MG63 (cell line): Measurements from ENCODE around the gene IL27RA. TPM values are rescaled to one million over a fixed set of nuclear protein-coding genes. Genes with fewer than 3 reads are reported as not detected.
A peak's percentile ranks its signal among the peaks of the same experiment; 100 is the strongest.

Experiments
- DNase-seq: peaks from one replicate; pipeline ENCODE4 v3.0.0-alpha.2; 2020
- H3K27me3 ChIP-seq: fragments of 250-450 bp; sonication (Bioruptor Pico); 2 replicates; pipeline ENCODE4 v1.5.1; 2020; ENCODE audit warnings: mild to moderate bottlenecking, moderate library complexity
- H3K36me3 ChIP-seq: fragments of 250-450 bp; sonication (Bioruptor Pico); 2 replicates; pipeline ENCODE4 v1.5.1; 2020; ENCODE audit warnings: mild to moderate bottlenecking, moderate library complexity
- H3K4me3 ChIP-seq: fragments of 250-450 bp; sonication (Bioruptor Pico); 2 replicates; pipeline ENCODE4 v1.5.1; 2020; ENCODE audit warnings: mild to moderate bottlenecking, moderate library complexity
- H3K9me3 ChIP-seq: fragments of 250-450 bp; sonication (Bioruptor Pico); 2 replicates; pipeline ENCODE4 v1.5.1; 2020; ENCODE audit warnings: mild to moderate bottlenecking, moderate library complexity
- total RNA-seq: library from RNA; depleted of rRNA; stranded (reverse); fragments of >200 nt; shearing (Covaris generic); gene quantifications from 2 replicates; pipeline ENCODE4 v1.2.3, GENCODE V29; 2014; ENCODE audit warnings: low replicate concordance

Gene IL27RA
- total RNA-seq, 1 experiment from 2014 or later: 8.4 TPM

- Histone ChIP-seq H3K27me3 (no peaks in the 10 kb centered on the region), H3K36me3 (peaks cover 24% of the 10 kb centered on the region), H3K9me3 (no peaks in the 10 kb centered on the region), H3K4me3 (no peak overlapping the region)
- no peak for DNase-seq
Measured at GRCh38 chr19:14086098-14086497, 54.5 kb downstream of the IL27RA start.

DNA sequence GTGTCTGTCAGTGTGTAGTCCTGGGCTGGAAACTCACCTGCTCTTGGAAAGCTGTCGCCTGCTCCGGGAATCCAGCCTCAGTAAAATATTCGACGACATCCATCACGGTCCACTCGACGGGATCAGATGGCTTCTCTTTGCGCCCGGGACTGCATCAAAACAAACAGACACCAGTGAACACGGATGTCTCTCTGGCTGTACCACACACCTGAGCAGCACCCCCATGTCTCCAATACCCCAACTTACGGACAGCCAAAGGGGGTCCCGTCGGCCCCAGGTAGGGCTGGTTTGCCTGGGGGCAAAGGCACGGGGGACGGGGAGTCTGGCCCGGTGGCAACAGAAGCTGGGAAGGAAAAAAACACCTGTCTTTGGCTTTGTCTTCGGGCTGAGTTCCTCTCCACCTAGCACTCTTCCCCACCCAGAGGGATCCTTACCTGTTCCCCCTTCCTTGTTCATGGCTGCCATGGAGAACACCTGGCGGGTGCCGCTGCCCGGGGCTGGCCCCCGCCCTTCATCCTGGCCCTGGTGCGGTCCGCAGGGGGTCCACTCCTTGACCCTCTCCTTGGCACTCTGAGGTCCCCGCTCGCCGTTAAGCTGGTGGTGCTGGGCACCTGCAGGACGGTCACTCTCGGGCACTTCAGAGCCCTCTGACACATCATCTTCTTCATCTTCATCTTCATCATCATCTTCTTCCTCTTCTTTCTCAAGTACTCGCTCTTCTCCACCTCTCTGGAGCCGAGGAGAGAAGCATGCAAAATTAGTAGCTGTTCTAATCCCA lies 57.3 kb downstream of the IL27RA start:
- no peaks in the 10 kb centered on the region for H3K27me3 ChIP-seq
- peak overlapping the region; percentile 29 for H3K4me3 ChIP-seq
- peaks cover 9% of the 10 kb centered on the region for H3K9me3 ChIP-seq
- peaks cover 27% of the 10 kb centered on the region for H3K36me3 ChIP-seq
- no peak for DNase-seq

DNA sequence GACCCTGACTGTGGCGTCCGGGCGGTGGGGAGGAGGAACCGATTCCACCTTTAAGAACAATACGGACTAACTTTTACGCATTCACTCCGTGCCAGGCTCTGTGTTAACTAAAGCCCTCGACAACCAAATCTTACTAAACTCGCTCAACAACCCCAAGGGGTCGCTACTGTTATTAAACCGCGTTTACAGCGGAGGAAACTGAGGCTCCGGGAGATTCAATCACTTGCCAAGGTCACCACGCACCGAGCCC lies 57.8 kb downstream of the IL27RA start:
- peaks cover 9% of the 10 kb centered on the region for H3K9me3 ChIP-seq
- H3K36me3 ChIP-seq: peaks cover 27% of the 10 kb centered on the region
- DNase-seq: no peak
- H3K4me3 ChIP-seq: peak overlapping the region; percentile 29
- no peaks in the 10 kb centered on the region for H3K27me3 ChIP-seq

GRCh38 chr19:14089662-14090508 lies 58.3 kb downstream of the IL27RA start:
- peaks cover 9% of the 10 kb centered on the region for H3K9me3 ChIP-seq

GRCh38 chr19:14090509-14091080 lies 59.0 kb downstream of the IL27RA start, which contains the start of gene SAMD1:
TSS of gene SAMD1 (minus strand) at chr19:14090751.
- peak; percentile 93 for DNase-seq
- Histone ChIP-seq H3K36me3 (peaks cover 29% of the 10 kb centered on the region), H3K27me3 (no peaks in the 10 kb centered on the region), H3K9me3 (peaks cover 9% of the 10 kb centered on the region), H3K4me3 (peak within 1 kb of the TSS; percentile 78)

More at GRCh38 chr19:14089662-14090508, 58.3 kb downstream of the IL27RA start:
- Histone ChIP-seq H3K36me3 (peaks cover 27% of the 10 kb centered on the region), H3K4me3 (peak overlapping the region; percentile 55), H3K27me3 (no peaks in the 10 kb centered on the region)
- DNase-seq: peak; percentile 66

GRCh38 chr19:14091081-14091812 lies 59.7 kb downstream of the IL27RA start:
- peak; percentile 76 for DNase-seq
- Histone ChIP-seq H3K9me3 (peaks cover 9% of the 10 kb centered on the region), H3K27me3 (no peaks in the 10 kb centered on the region), H3K36me3 (peaks cover 26% of the 10 kb centered on the region), H3K4me3 (peak overlapping the region; percentile 78)

- peaks cover 31% of the 10 kb centered on the region for H3K36me3 ChIP-seq
- no peak for DNase-seq
- peak overlapping the region; percentile 78 for H3K4me3 ChIP-seq
- no peaks in the 10 kb centered on the region for H3K27me3 ChIP-seq
- H3K9me3 ChIP-seq: peaks cover 9% of the 10 kb centered on the region
Measured at GRCh38 chr19:14091813-14092462, 60.4 kb downstream of the IL27RA start.

DNA sequence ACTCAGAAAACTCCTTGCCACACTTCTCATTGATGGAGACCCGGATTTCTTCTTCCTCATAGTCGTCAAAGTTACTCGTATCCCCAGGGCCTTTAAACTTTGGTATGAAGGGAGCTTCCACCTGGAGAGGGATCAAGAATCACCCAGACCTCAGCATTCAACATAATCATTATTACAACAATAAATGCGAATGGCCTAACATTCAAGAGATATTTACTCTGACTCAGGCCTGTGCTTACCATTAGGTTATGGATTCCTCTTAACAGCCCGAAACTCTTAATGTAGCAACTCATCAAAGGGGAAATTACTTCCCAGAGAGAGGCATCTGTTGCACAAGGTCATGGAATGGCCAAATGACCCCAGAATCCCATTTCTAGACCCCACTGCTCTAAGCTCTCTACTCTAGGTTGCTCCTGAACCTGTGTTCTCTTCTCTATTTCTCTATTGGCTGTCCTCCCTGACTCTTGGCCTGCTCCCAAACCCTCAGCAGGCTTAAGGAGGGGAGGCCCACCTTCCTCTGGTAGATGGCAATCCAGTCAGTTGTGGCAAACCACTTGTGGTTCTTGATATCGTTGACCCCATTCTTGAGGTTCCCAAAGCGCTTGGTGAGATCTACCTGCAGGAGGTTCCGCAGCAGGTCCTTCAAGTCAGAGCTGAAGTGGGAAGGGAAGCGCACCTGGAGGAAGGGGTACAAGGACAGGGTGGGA lies 61.7 kb downstream of the IL27RA start:
- Histone ChIP-seq H3K9me3 (peaks cover 9% of the 10 kb centered on the region), H3K36me3 (peaks cover 27% of the 10 kb centered on the region), H3K4me3 (no peak overlapping the region), H3K27me3 (no peaks in the 10 kb centered on the region)
- no peak for DNase-seq

DNA sequence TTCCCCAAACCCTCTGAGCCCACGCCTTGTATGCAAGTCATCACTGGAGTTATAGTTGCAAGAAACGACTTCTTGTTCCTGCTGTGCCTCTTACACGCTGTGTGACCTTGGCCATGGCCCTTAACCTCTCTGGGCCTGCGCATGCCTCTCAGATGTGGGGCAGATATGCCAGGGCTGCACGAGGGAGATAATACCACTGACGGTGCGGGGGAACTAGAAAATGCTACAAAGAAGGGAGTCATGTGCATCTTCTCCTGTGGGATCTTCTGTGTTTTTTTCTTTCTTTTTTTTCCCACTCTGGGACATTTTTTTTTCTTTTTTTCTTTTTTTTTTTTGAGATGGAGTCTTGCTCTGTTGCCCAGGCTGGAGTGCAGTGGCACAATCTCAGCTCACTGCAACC lies 63.3 kb downstream of the IL27RA start:
- Histone ChIP-seq H3K27me3 (no peaks in the 10 kb centered on the region), H3K4me3 (no peak overlapping the region), H3K9me3 (peaks cover 9% of the 10 kb centered on the region), H3K36me3 (peaks cover 16% of the 10 kb centered on the region)
- DNase-seq: no peak

GRCh38 chr19:14096272-14096992 lies 64.9 kb downstream of the IL27RA start:
- no peak overlapping the region for H3K4me3 ChIP-seq
- peaks cover 28% of the 10 kb centered on the region for H3K36me3 ChIP-seq
- no peak for DNase-seq
- H3K9me3 ChIP-seq: peaks cover 9% of the 10 kb centered on the region
- no peaks in the 10 kb centered on the region for H3K27me3 ChIP-seq

- Histone ChIP-seq H3K9me3 (peaks cover 9% of the 10 kb centered on the region), H3K27me3 (no peaks in the 10 kb centered on the region), H3K4me3 (no peak overlapping the region), H3K36me3 (peaks cover 38% of the 10 kb centered on the region)
- no peak for DNase-seq
Measured at GRCh38 chr19:14097532-14098151, 66.1 kb downstream of the IL27RA start.

- no peaks in the 10 kb centered on the region for H3K27me3 ChIP-seq
- DNase-seq: no peak
- H3K4me3 ChIP-seq: no peak overlapping the region
- peaks cover 47% of the 10 kb centered on the region for H3K36me3 ChIP-seq
- H3K9me3 ChIP-seq: no peaks in the 10 kb centered on the region
Measured at GRCh38 chr19:14101003-14101545, 69.5 kb downstream of the IL27RA start.

GRCh38 chr19:14102102-14102696 lies 70.6 kb downstream of the IL27RA start:
- no peak for DNase-seq
- Histone ChIP-seq H3K27me3 (no peaks in the 10 kb centered on the region), H3K4me3 (no peak overlapping the region), H3K36me3 (peaks cover 46% of the 10 kb centered on the region), H3K9me3 (no peaks in the 10 kb centered on the region)

DNA sequence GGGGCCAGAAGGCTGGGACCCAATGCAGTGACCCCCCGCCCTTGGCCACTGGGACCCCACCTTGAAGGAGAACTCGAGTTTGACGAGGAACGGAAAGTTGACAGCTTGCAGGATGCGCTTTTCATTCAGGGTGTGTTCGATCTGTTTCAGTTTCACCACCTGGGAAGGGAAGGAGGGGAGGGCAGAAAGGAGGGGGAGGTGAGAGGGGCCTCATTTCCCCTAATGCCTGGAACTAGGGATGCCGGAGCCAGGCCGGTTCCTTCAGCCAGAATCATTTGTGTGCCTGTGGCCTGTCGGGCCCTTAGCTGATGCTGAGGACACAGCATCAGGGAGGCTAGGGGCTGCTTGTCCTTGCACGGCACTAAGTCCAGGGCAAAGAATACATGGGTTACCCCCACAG lies 71.2 kb downstream of the IL27RA start:
- Histone ChIP-seq H3K36me3 (peaks cover 50% of the 10 kb centered on the region), H3K27me3 (no peaks in the 10 kb centered on the region), H3K9me3 (no peaks in the 10 kb centered on the region), H3K4me3 (no peak overlapping the region)
- no peak for DNase-seq
